H1 (cell line): Measurements from ENCODE around the gene ANKRD17. TPM values are rescaled to one million over a fixed set of nuclear protein-coding genes. Genes with fewer than 3 reads are reported as not detected.

ENCODE experiments used
- CTCF ChIA-PET: fragments of 300-600 bp; sonication (Branson Sonifier 250); formaldehyde crosslinking; loops from one replicate; lab custom pipeline; 2021; ENCODE audit not compliant: partially characterized antibody; lab: Charles Lee
- POLR2A ChIA-PET: fragments of 300-600 bp; sonication (Branson Sonifier 250); formaldehyde crosslinking; loops from one replicate; lab custom pipeline; 2021; ENCODE audit warnings: inconsistent platforms; ENCODE audit not compliant: partially characterized antibody; lab: Charles Lee
- DNase-seq, 2 experiments: peaks; one replicate each; pipeline versions ENCODE4 v3.0.0 to v3.0.0-alpha.2; 2010 to 2022; ENCODE audit warnings: low spot score in 2 of 2, low read depth in 1 of 2, mixed read lengths in 1 of 2
- FAIRE-seq: peaks from 2 replicates; lab custom pipeline; 2011; peaks lifted over from hg19 to GRCh38; lab: Jason Lieb, UNC
- H2AFZ ChIP-seq: 2 replicates; pipeline ENCODE4 v1.8.1; 2012; ENCODE audit warnings: low read length, inconsistent platforms
- H2AK5ac ChIP-seq: 2 replicates; pipeline ENCODE4 v1.6.1; 2013; ENCODE audit warnings: low read depth, low read length
- H2BK120ac ChIP-seq: replicated peaks from 2 replicates; pipeline ENCODE3; 2013; ENCODE audit warnings: low read depth, low read length, inconsistent platforms
- H2BK12ac ChIP-seq: 2 replicates; pipeline ENCODE4 v1.6.1; 2013; ENCODE audit warnings: low read depth, low read length
- H2BK15ac ChIP-seq: 2 replicates; pipeline ENCODE4 v1.6.1; 2013; ENCODE audit warnings: low read length
- H2BK20ac ChIP-seq: 2 replicates; pipeline ENCODE4 v1.6.1; 2013; ENCODE audit warnings: low read length
- H2BK5ac ChIP-seq: 2 replicates; pipeline ENCODE4 v1.6.1; 2013; ENCODE audit warnings: low read depth, low read length
- H3K14ac ChIP-seq: 2 replicates; pipeline ENCODE4 v1.6.1; 2013; ENCODE audit warnings: inconsistent platforms; ENCODE audit not compliant: insufficient read length
- H3K18ac ChIP-seq: 2 replicates; pipeline ENCODE4 v1.6.1; 2013; ENCODE audit warnings: low read length; ENCODE audit errors: extremely low read depth
- H3K23ac ChIP-seq: 2 replicates; pipeline ENCODE4 v1.6.1; 2013; ENCODE audit warnings: inconsistent platforms; ENCODE audit not compliant: insufficient read length
- H3K23me2 ChIP-seq: 2 replicates; pipeline ENCODE4 v1.6.1; 2013; ENCODE audit warnings: low read depth, low read length
- H3K27ac ChIP-seq: 2 replicates; pipeline ENCODE4 v1.6.1; 2011; ENCODE audit warnings: low read depth, low read length, inconsistent platforms
- H3K27me3 ChIP-seq, 4 experiments: replicated peaks in 1 of 4; 1 replicate in 1 of 4; 2 replicates in 3 of 4; pipeline versions ENCODE4 v1.6.1 to v1.8.1; 2011 to 2013; ENCODE audit warnings: low read length in 3 of 4, mild to moderate bottlenecking in 3 of 4, inconsistent platforms in 2 of 4, mixed read lengths in 2 of 4, moderate library complexity in 1 of 4; ENCODE audit not compliant: control insufficient read depth in 3 of 4, insufficient read depth in 3 of 4; ENCODE audit errors: extremely low read depth in 1 of 4
- H3K36me3 ChIP-seq, 4 experiments: 2 replicates each; pipeline versions ENCODE4 v1.6.1 to v1.8.1; 2011 to 2013; ENCODE audit warnings: mild to moderate bottlenecking in 4 of 4, low read length in 3 of 4, moderate library complexity in 2 of 4, control low read depth in 1 of 4, inconsistent platforms in 1 of 4; ENCODE audit not compliant: insufficient read depth in 4 of 4, control insufficient read depth in 2 of 4
- H3K4ac ChIP-seq: replicated peaks from 2 replicates; pipeline ENCODE3; 2013; ENCODE audit warnings: low read length, low read depth, mixed read lengths, inconsistent platforms; ENCODE audit not compliant: insufficient read length
- H3K4me1 ChIP-seq, 4 experiments: replicated peaks in 1 of 4; 1 replicate in 1 of 4; 2 replicates in 3 of 4; pipeline versions ENCODE4 v1.6.1 to v1.8.1; 2011 to 2013; ENCODE audit warnings: low read length in 3 of 4, inconsistent platforms in 2 of 4, mixed read lengths in 1 of 4; ENCODE audit not compliant: insufficient read depth in 4 of 4, control insufficient read depth in 3 of 4
- H3K4me2 ChIP-seq, 2 experiments: 2 replicates each; pipeline versions ENCODE4 v1.6.1 to v1.8.1; 2011 to 2013; ENCODE audit warnings: low read depth in 2 of 2, low read length in 2 of 2, control low read depth in 1 of 2, inconsistent platforms in 1 of 2, mild to moderate bottlenecking in 1 of 2; ENCODE audit not compliant: insufficient read depth in 1 of 2
- H3K4me3 ChIP-seq, 4 experiments: fragments of 200-600, 300-600 bp in 1 of 4; sonication (generic), shearing (Covaris generic), sonication (Bioruptor Twin) in 1 of 4; 2 replicates each; pipeline versions ENCODE4 v1.5.1 to v1.8.1; 2011 to 2016; ENCODE audit warnings: low read length in 4 of 4, low read depth in 3 of 4, control low read depth in 2 of 4, inconsistent platforms in 2 of 4, mild to moderate bottlenecking in 2 of 4, mixed read lengths in 1 of 4, moderate library complexity in 1 of 4; ENCODE audit not compliant: insufficient read depth in 2 of 4; ENCODE audit errors: extremely low read depth in 1 of 4
- H3K56ac ChIP-seq: replicated peaks from 2 replicates; pipeline ENCODE3; 2013; ENCODE audit warnings: low read depth, mild to moderate bottlenecking, mixed read lengths, low read length, inconsistent platforms; ENCODE audit not compliant: insufficient read length
- H3K79me1 ChIP-seq: 2 replicates; pipeline ENCODE4 v1.6.1; 2013; ENCODE audit warnings: low read depth, low read length, control low read depth
- H3K79me2 ChIP-seq, 2 experiments: 2 replicates each; pipeline versions ENCODE4 v1.6.1 to v1.8.1; 2012 to 2013; ENCODE audit warnings: low read length in 2 of 2, mild to moderate bottlenecking in 2 of 2, inconsistent platforms in 1 of 2; ENCODE audit not compliant: insufficient read depth in 2 of 2, control insufficient read depth in 1 of 2
- H3K9ac ChIP-seq, 4 experiments: replicated peaks in 1 of 4; 1 replicate in 1 of 4; 2 replicates in 3 of 4; pipeline versions ENCODE4 v1.6.1 to v1.8.1; 2011 to 2013; ENCODE audit warnings: low read depth in 3 of 4, low read length in 3 of 4, control low read depth in 2 of 4, mild to moderate bottlenecking in 2 of 4, moderate library complexity in 2 of 4, inconsistent platforms in 1 of 4; ENCODE audit errors: extremely low read depth in 1 of 4
- H3K9me3 ChIP-seq, 2 experiments: 2 replicates each; pipeline versions ENCODE4 v1.6.1 to v1.8.1; 2012 to 2013; ENCODE audit warnings: mild to moderate bottlenecking in 2 of 2, moderate library complexity in 2 of 2, control low read depth in 1 of 2, inconsistent platforms in 1 of 2, low read depth in 1 of 2, low read length in 1 of 2, mixed read lengths in 1 of 2; ENCODE audit not compliant: insufficient read depth in 2 of 2
- H4K20me1 ChIP-seq, 2 experiments: replicated peaks in 1 of 2; 2 replicates each; pipeline versions ENCODE3 to v1.8.1; 2011 to 2013; ENCODE audit warnings: inconsistent platforms in 2 of 2, low read length in 2 of 2, mild to moderate bottlenecking in 1 of 2; ENCODE audit not compliant: insufficient read depth in 2 of 2, control insufficient read depth in 1 of 2
- H4K5ac ChIP-seq: 2 replicates; pipeline ENCODE4 v1.6.1; 2013; ENCODE audit warnings: low read length, low read depth, mixed read lengths, inconsistent platforms; ENCODE audit not compliant: insufficient read length
- H4K8ac ChIP-seq: 2 replicates; pipeline ENCODE4 v1.8.0; 2013; ENCODE audit warnings: mild to moderate bottlenecking, moderate library complexity, low read length, inconsistent platforms; ENCODE audit not compliant: insufficient read depth; ENCODE audit errors: extremely low read depth
- H4K91ac ChIP-seq: replicated peaks from 2 replicates; pipeline ENCODE3; 2013; ENCODE audit warnings: low read length, mixed read lengths, inconsistent platforms; ENCODE audit not compliant: insufficient read length
- ASH2L ChIP-seq: fragments of 200-600, 300-600 bp; sonication (generic); IDR thresholded peaks from one replicate; pipeline ENCODE4 v1.7.1; 2017; ENCODE audit warnings: low read length
- BACH1 ChIP-seq: IDR thresholded peaks from 2 replicates; pipeline ENCODE4 v1.6.1; 2012; ENCODE audit warnings: low read length, improper control_type of control experiment
- BCL11A ChIP-seq, 2 experiments: IDR thresholded peaks; one replicate each; pipeline ENCODE4 v1.6.1; 2011; ENCODE audit warnings: low read depth in 2 of 2, low read length in 2 of 2, mild to moderate bottlenecking in 2 of 2
- CHD1 ChIP-seq: IDR thresholded peaks from 2 replicates; pipeline ENCODE4 v1.6.1; 2012; ENCODE audit warnings: low read depth, low read length, improper control_type of control experiment
- EGR1 ChIP-seq: IDR thresholded peaks from 2 replicates; pipeline ENCODE4 v1.6.1; 2011; ENCODE audit warnings: low read depth, low read length, borderline replicate concordance
- SIX5 ChIP-seq: IDR thresholded peaks from 2 replicates; pipeline ENCODE4 v1.6.1; 2011; ENCODE audit warnings: mild to moderate bottlenecking, low read depth, low read length
- SP4 ChIP-seq: IDR thresholded peaks from 2 replicates; pipeline ENCODE4 v1.6.1; 2012; ENCODE audit warnings: low read length, inconsistent platforms
- TCF12 ChIP-seq: IDR thresholded peaks from 2 replicates; pipeline ENCODE4 v1.6.1; 2011; ENCODE audit warnings: low read depth, mild to moderate bottlenecking, low read length
- WGBS, 2 experiments: shearing (Covaris generic) in 1 of 2; methylation state at CpG; one replicate each; pipeline versions ENCODE4 v1.1.6 to v1.1.7; 2013 to 2015; ENCODE audit warnings: low lambda C conversion rate in 2 of 2, mixed read lengths in 2 of 2, inconsistent platforms in 1 of 2, low coverage in 1 of 2, missing lambda C conversion rate in 1 of 2; ENCODE audit not compliant: insufficient replicate concordance in 2 of 2, insufficient coverage in 1 of 2, insufficient read length in 1 of 2; ENCODE audit errors: extremely low coverage in 1 of 2, missing lambda C conversion rate in 1 of 2; 5-methylcytosine and 5-hydroxymethylcytosine counted together
- polyA plus RNA-seq, 7 experiments: library from polyadenylated mRNA; depleted of rRNA in 3 of 7; stranded (reverse) in 5 of 7; unstranded in 2 of 7; fragments of >200 nt in 5 of 7; fragments of 200-250 nt in 2 of 7; gene quantifications; 1 replicate in 5 of 7; 2 replicates in 1 of 7; 4 replicates in 1 of 7; pipeline versions ENCODE4 v1.2.1 to v1.2.3, GENCODE V29; 2011 to 2013; ENCODE audit warnings: missing spikeins in 2 of 7, mixed read lengths in 2 of 7
- total RNA-seq: library from RNA; stranded (reverse); fragmentation: NEBNext Ultra II Directional; extraction: Animal tissue kit (Norgen Biotek cat#: 25700); gene quantifications from 2 replicates; pipeline ENCODE4 v1.2.1, GENCODE V29; 2021

Gene ANKRD17
- total and polyA plus RNA-seq, 2 of the 8 experiments (the other 6 are each of a cell fraction or from before 2014, with no cell fraction given): 42.4 to 93.7 TPM

DNA sequence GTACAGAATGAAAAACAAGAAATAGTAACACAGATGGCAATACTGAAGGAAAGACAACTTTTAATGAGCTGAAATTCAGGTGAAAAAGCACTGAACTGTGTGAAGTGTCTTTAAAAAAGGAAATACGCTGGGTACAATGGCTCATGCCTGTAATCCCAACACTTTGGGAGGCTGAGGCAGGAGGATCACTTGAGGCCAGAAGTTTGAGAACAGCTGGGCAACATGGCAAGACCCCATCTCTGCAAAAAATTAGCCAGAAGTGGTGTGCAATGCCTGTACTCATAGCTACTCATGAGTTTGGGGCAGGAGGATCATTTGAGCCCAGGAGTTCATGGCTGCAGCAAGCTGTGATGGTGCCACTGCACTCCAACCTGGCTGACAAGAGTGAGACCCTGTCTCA is 129.3 kb downstream of the ANKRD17 start:
- no peak overlapping the region for H3K4me3 ChIP-seq
- WGBS, 2 experiments: 100% methylated on average over 1 of the region's 1 CpG; no CpG with 5 or more reads in 1 of the 2 experiments
- H2BK5ac ChIP-seq: no peak overlapping the region
- no peak overlapping the region for H3K56ac ChIP-seq
- H3K9me3 ChIP-seq: no peaks in the 10 kb centered on the region
- H3K27me3 ChIP-seq: no peaks in the 10 kb centered on the region
- no peak overlapping the region for H2AFZ ChIP-seq
- H2AK5ac ChIP-seq: no peak overlapping the region
- no peak overlapping the region for H3K18ac ChIP-seq
- no peak overlapping the region for H3K27ac ChIP-seq
- no peak overlapping the region for H4K5ac ChIP-seq
- H3K79me2 ChIP-seq: peaks cover 0 to 5% of the 10 kb centered on the region in 2 experiments; a peak in 1 of 4 replicates
- H2BK12ac ChIP-seq: no peak overlapping the region
- H3K9ac ChIP-seq: no peak overlapping the region
- H2BK15ac ChIP-seq: no peak overlapping the region
- ChIA-PET CTCF (interaction anchor here (0.6 to 3.4 kb wide), 14 partner anchors 9 to 128 kb away, joined by 3 to 13 read pairs (median 6); no protein-coding TSS in a partner anchor), POLR2A (interaction anchor here (1.7 kb wide), 1 partner anchor 10 kb away, joined by 5 read pairs; no protein-coding TSS in a partner anchor)
- no peak overlapping the region for H3K4me2 ChIP-seq
- H2BK120ac ChIP-seq: no peak overlapping the region
- FAIRE-seq (no peak), DNase-seq (no peak)
- H3K4me1 ChIP-seq: no peaks in the 10 kb centered on the region
- H4K91ac ChIP-seq: no peak overlapping the region
- H3K23ac ChIP-seq: no peak overlapping the region
- H3K4ac ChIP-seq: no peak overlapping the region
- H2BK20ac ChIP-seq: no peak overlapping the region
- H3K36me3 ChIP-seq: peaks cover 6 to 52% (median 10%) of the 10 kb centered on the region in 4 experiments; a peak in 7 of 8 replicates
- peaks cover 0 to 3% of the 10 kb centered on the region in 2 experiments for H4K20me1 ChIP-seq
- no peak overlapping the region for H3K14ac ChIP-seq
- H3K79me1 ChIP-seq: no peaks in the 10 kb centered on the region
- no peak overlapping the region for H4K8ac ChIP-seq
- H3K23me2 ChIP-seq: no peaks in the 10 kb centered on the region
- no peak for TF ChIP-seq SIX5
- no peak for TF ChIP-seq CHD1
- no peak for TF ChIP-seq EGR1
- TF ChIP-seq BACH1: no peak
- no peak for TF ChIP-seq ASH2L
- TF ChIP-seq TCF12: no peak
- no peak for TF ChIP-seq BCL11A (IDR thresholded peaks at IDR 0.05; ENCODE audit: low read depth in 2 of 2, low read length in 2 of 2)
- TF ChIP-seq SP4: no peak
